K562 (cell line): Measurements from ENCODE around the gene NDUFAF5. TPM values are rescaled to one million over a fixed set of nuclear protein-coding genes. Genes with fewer than 3 reads are reported as not detected.

Experiments
- ATAC-seq: fragments of 200-7000 bp; cut with Tn5 transposase; 3 replicates; pipeline ENCODE4 v1.9.1; 2020; ENCODE audit warnings: moderate library complexity
- BruUV-seq: library from RNA; stranded (reverse); fragments of 400-500 nt; replicated peaks from 2 replicates; lab custom pipeline; 2021; lab: Mats Ljungman, UMichigan
- CTCF ChIA-PET: fragments of 300-600 bp; formaldehyde crosslinking; extraction: SDS; loops from one replicate; lab custom pipeline; 2021; ENCODE audit warnings: low intra/inter-chr PET ratio; lab: Yijun Ruan, JAX
- POLR2A ChIA-PET: fragments of 300-600, 350-650 bp; sonication (Branson Sonifier 250); formaldehyde crosslinking; extraction: SDS; loops from one replicate; lab custom pipeline; 2021; ENCODE audit warnings: antibody characterized with exemption, inconsistent platforms; lab: Yijun Ruan, JAX
- DNase-seq, 4 experiments: peaks; one replicate each; pipeline versions ENCODE4 v3.0.0 to v3.0.0-alpha.2; 2011 to 2018; ENCODE audit warnings: low spot score in 3 of 4, mixed read lengths in 3 of 4; ENCODE audit errors: extremely low read depth in 1 of 4
- FAIRE-seq: peaks from 2 replicates; lab custom pipeline; 2011; peaks lifted over from hg19 to GRCh38; lab: Jason Lieb, UNC
- H2AFZ ChIP-seq: 2 replicates; pipeline ENCODE4 v1.6.0; 2011; ENCODE audit warnings: low read depth, low read length, control low read depth, inconsistent platforms
- H3K27ac ChIP-seq: fragments of 200-600 bp; 3 replicates; pipeline ENCODE4 v1.8.0; 2011; ENCODE audit warnings: low read depth, mild to moderate bottlenecking, control low read depth, inconsistent platforms, low read length, moderate library complexity, mixed read lengths; ENCODE audit errors: extremely low read depth
- H3K27me3 ChIP-seq, 2 experiments: fragments of 300-600 bp in 1 of 2; 2 replicates in 1 of 2; 3 replicates in 1 of 2; pipeline versions ENCODE4 v1.6.0 to v1.8.0; 2011; ENCODE audit warnings: inconsistent platforms in 2 of 2, low read length in 2 of 2, mild to moderate bottlenecking in 1 of 2, mixed read lengths in 1 of 2, moderate library complexity in 1 of 2; ENCODE audit not compliant: control insufficient read depth in 2 of 2, insufficient read depth in 2 of 2
- H3K36me3 ChIP-seq: fragments of 300-600 bp; 3 replicates; pipeline ENCODE4 v1.8.0; 2011; ENCODE audit warnings: mild to moderate bottlenecking, low read length, inconsistent platforms; ENCODE audit not compliant: control insufficient read depth, insufficient read depth
- H3K4me1 ChIP-seq, 2 experiments: fragments of 200-600 bp in 1 of 2; replicated peaks in 1 of 2; 2 replicates in 1 of 2; 3 replicates in 1 of 2; pipeline versions ENCODE4 v1.5.1 to v1.8.0; 2011; ENCODE audit warnings: inconsistent platforms in 2 of 2, low read length in 2 of 2, mild to moderate bottlenecking in 1 of 2, mixed read lengths in 1 of 2, moderate library complexity in 1 of 2; ENCODE audit not compliant: control insufficient read depth in 2 of 2, insufficient read depth in 2 of 2
- H3K4me2 ChIP-seq: 2 replicates; pipeline ENCODE4 v1.6.1; 2011; ENCODE audit warnings: low read length, control low read depth, inconsistent platforms, mixed read lengths; ENCODE audit not compliant: insufficient read depth
- H3K4me3 ChIP-seq: fragments of 200-600 bp; sonication (generic), shearing (Covaris generic); 2 replicates; pipeline ENCODE4 v1.5.1; 2016; ENCODE audit warnings: control low read depth, inconsistent platforms
- H3K79me2 ChIP-seq: fragments of 200-600 bp; 3 replicates; pipeline ENCODE4 v1.8.0; 2011; ENCODE audit warnings: low read length, inconsistent platforms; ENCODE audit not compliant: control insufficient read depth, insufficient read depth
- H3K9ac ChIP-seq, 2 experiments: 2 replicates each; pipeline versions ENCODE4 v1.6.0 to v1.6.1; 2011; ENCODE audit warnings: low read depth in 2 of 2, low read length in 2 of 2, control low read depth in 1 of 2, inconsistent platforms in 1 of 2, mild to moderate bottlenecking in 1 of 2, mixed read lengths in 1 of 2; ENCODE audit not compliant: insufficient read depth in 1 of 2
- H3K9me1 ChIP-seq: one replicate; pipeline ENCODE4 v1.6.0; 2011; ENCODE audit warnings: inconsistent platforms, mild to moderate bottlenecking, low read length, moderate library complexity; ENCODE audit not compliant: control insufficient read depth, insufficient read depth
- H3K9me3 ChIP-seq: replicated peaks from 2 replicates; pipeline ENCODE4 v1.5.1; 2011; ENCODE audit warnings: low read depth, low read length, inconsistent platforms; ENCODE audit not compliant: control insufficient read depth, insufficient read depth
- H4K20me1 ChIP-seq: replicated peaks from 2 replicates; pipeline ENCODE4 v1.6.1; 2011; ENCODE audit warnings: low read length, inconsistent platforms, mixed read lengths; ENCODE audit not compliant: control insufficient read depth, insufficient read depth
- CBX3 ChIP-seq, 2 experiments: IDR thresholded peaks; 1 replicate in 1 of 2; 2 replicates in 1 of 2; pipeline ENCODE4 v1.6.1; 2012; ENCODE audit warnings: inconsistent platforms in 2 of 2, low read length in 2 of 2, borderline replicate concordance in 1 of 2, control low read depth in 1 of 2
- CREB3 ChIP-seq: fragments of 450-650 bp; conservative IDR thresholded peaks from 2 replicates; pipeline ENCODE4 v1.6.1; 2016; ENCODE audit warnings: missing genetic modification characterization, low read depth, mild to moderate bottlenecking, missing compliant biosample characterization, moderate library complexity
- FOXK1 ChIP-seq: sonication (generic); formaldehyde crosslinking; IDR thresholded peaks from 2 replicates; pipeline ENCODE4 v1.8.0; 2022; ENCODE audit warnings: missing genetic modification reagents, mild to moderate bottlenecking, borderline replicate concordance
- GTF2E2 ChIP-seq: fragments of 200-800 bp; sonication (Bioruptor generic); IDR thresholded peaks from 2 replicates; pipeline ENCODE4 v1.6.1; 2016; ENCODE audit warnings: missing genetic modification characterization, missing compliant biosample characterization
- HDAC1 ChIP-seq, 2 experiments: fragments of 450-650 bp; IDR thresholded peaks; 2 replicates each; pipeline ENCODE4 v1.6.1; 2016 to 2017; ENCODE audit warnings: inconsistent platforms in 1 of 2, mild to moderate bottlenecking in 1 of 2, moderate library complexity in 1 of 2
- HDAC2 ChIP-seq: fragments of 450-650 bp; IDR thresholded peaks from 2 replicates; pipeline ENCODE4 v1.6.1; 2016; ENCODE audit warnings: mild to moderate bottlenecking
- HMG20A ChIP-seq: fragments of 450-650 bp; formaldehyde crosslinking; conservative IDR thresholded peaks from 2 replicates; pipeline ENCODE4 v1.4.0; 2020; ENCODE audit warnings: mild to moderate bottlenecking, mixed read lengths
- ID3 ChIP-seq, 2 experiments: fragments of 250-450 bp in 1 of 2; fragments of 450-650 bp in 1 of 2; sonication (Bioruptor Pico) in 1 of 2; IDR thresholded peaks; 2 replicates each; pipeline versions ENCODE4 v1.6.1 to v1.8.0; 2016 to 2021; ENCODE audit warnings: mild to moderate bottlenecking in 2 of 2, moderate library complexity in 2 of 2, missing compliant biosample characterization in 1 of 2, missing genetic modification characterization in 1 of 2
- ILK ChIP-seq: fragments of 450-650 bp; IDR thresholded peaks from 2 replicates; pipeline ENCODE4 v1.6.1; 2016; ENCODE audit warnings: missing genetic modification characterization, low read depth, mild to moderate bottlenecking, missing compliant biosample characterization, moderate library complexity, borderline replicate concordance
- IRF9 ChIP-seq: fragments of 450-650 bp; IDR thresholded peaks from 2 replicates; pipeline ENCODE4 v1.6.1; 2016; ENCODE audit warnings: missing biosample characterization, missing genetic modification characterization
- KLF1 ChIP-seq: fragments of 450-650 bp; IDR thresholded peaks from 2 replicates; pipeline ENCODE4 v1.6.1; 2016; ENCODE audit warnings: missing genetic modification characterization, missing compliant biosample characterization
- NR4A1 ChIP-seq, 2 experiments: fragments of 250-450 bp in 1 of 2; fragments of 450-650 bp in 1 of 2; sonication (Bioruptor Pico) in 1 of 2; IDR thresholded peaks; 2 replicates each; pipeline versions ENCODE4 v1.4.0 to v1.6.1; 2016 to 2020; ENCODE audit warnings: mild to moderate bottlenecking in 2 of 2, missing compliant biosample characterization in 1 of 2, missing genetic modification characterization in 1 of 2, moderate library complexity in 1 of 2
- NRF1 ChIP-seq, 2 experiments: fragments of 450-650 bp; IDR thresholded peaks in 1 of 2; conservative IDR thresholded peaks in 1 of 2; 2 replicates each; pipeline ENCODE4 v1.6.1; 2014; ENCODE audit warnings: mild to moderate bottlenecking in 2 of 2
- RUNX1 ChIP-seq: sonication (generic); IDR thresholded peaks from 2 replicates; pipeline ENCODE4 v1.6.1; 2016; ENCODE audit warnings: antibody characterized with exemption, low read depth
- TRIM28 ChIP-seq: fragments of 450-650 bp; IDR thresholded peaks from 2 replicates; pipeline ENCODE4 v1.6.1; 2017
- ZBTB43 ChIP-seq: sonication (generic); formaldehyde crosslinking; IDR thresholded peaks from 2 replicates; pipeline ENCODE4 v1.8.0; 2023; ENCODE audit warnings: mild to moderate bottlenecking, missing genetic modification reagents
- WGBS: fragments of 100-300 bp; shearing (Covaris generic); methylation state at CpG from one replicate; pipeline ENCODE4 v1.1.6; 2016; ENCODE audit warnings: low coverage, mixed read lengths; ENCODE audit not compliant: insufficient coverage; ENCODE audit errors: missing lambda C conversion rate; 5-methylcytosine and 5-hydroxymethylcytosine counted together
- in situ Hi-C: fragments of 300-500 bp; cut with MboI; formaldehyde crosslinking; loops from 4 replicates; pipeline ENCODE4 v1.15.0; 2018; ENCODE audit warnings: inconsistent platforms, mixed read lengths
- intact Hi-C: fragments of 100-400 bp; cut with micrococcal nuclease; formaldehyde crosslinking; loops from 2 replicates; pipeline ENCODE4 v1.14.2; 2022
- polyA plus RNA-seq, 8 experiments: library from polyadenylated mRNA; depleted of rRNA in 4 of 8; stranded (reverse) in 5 of 8; unstranded in 3 of 8; fragments of >200 nt; fragmentation: Nextera tagmentation in 2 of 8; fragmentation: Illumina TruSeq in 1 of 8; extraction: Ambion mirVana in 2 of 8; extraction: Trizol in 1 of 8; gene quantifications; 2 replicates each; pipeline versions ENCODE4 v1.2.1 to v1.2.3, GENCODE V29; 2011 to 2014; ENCODE audit warnings: inconsistent platforms in 1 of 8, missing spikeins in 1 of 8
- total RNA-seq, 7 experiments: library from RNA; depleted of rRNA in 6 of 7; stranded (reverse); fragments of >200 nt in 6 of 7; fragmentation: Illumina TruSeq in 2 of 7; extraction: Trizol in 2 of 7; gene quantifications; 2 replicates each; pipeline versions ENCODE4 v1.2.1 to v1.2.3, GENCODE V29; 2011 to 2021; ENCODE audit warnings: low replicate concordance in 1 of 7

The NDUFAF5 gene
- total and polyA plus RNA-seq, 9 of the 15 experiments (the other 6 are each of a cell fraction or from before 2014, with no cell fraction given): 17.2 to 33.1 (median 27.3) TPM

- TF ChIP-seq ZBTB43 (CRISPR knock-in tag): no peak
- no peak for TF ChIP-seq HMG20A (CRISPR knock-in tag)
- no peak for TF ChIP-seq FOXK1 (CRISPR knock-in tag)
- peak in 1 of 2 experiments; percentile 71; a peak in 2 of 4 replicates for TF ChIP-seq HDAC1 (IDR thresholded peaks at IDR 0.05)
Observed at GRCh38 chr20:13784893-13785715, at the start of gene NDUFAF5, which contains the start of gene ESF1 (continued).

GRCh38 chr20:13735826-13736225 is 49.0 kb upstream of the NDUFAF5 start:
- ATAC-seq (no peak), DNase-seq (no peak), FAIRE-seq (no peak)
- Histone ChIP-seq H3K9me1 (no peaks in the 10 kb centered on the region), H3K4me2 (no peak overlapping the region), H3K4me3 (no peak overlapping the region), H3K9me3 (no peaks in the 10 kb centered on the region), H3K9ac (no peak overlapping the region), H3K79me2 (no peaks in the 10 kb centered on the region; the same call in 2 of the 3 replicates), H3K27me3 (no peaks in the 10 kb centered on the region), H3K36me3 (peaks cover 46% of the 10 kb centered on the region), H2AFZ (no peak overlapping the region), H3K27ac (no peak overlapping the region), H4K20me1 (no peaks in the 10 kb centered on the region), H3K4me1 (no peaks in the 10 kb centered on the region)
- no TSS peak for BruUV-seq
- in situ Hi-C loops: no loop called here
- CTCF ChIA-PET: no interaction called here
- POLR2A ChIA-PET: interaction anchor here (1.1 kb wide), 1 partner anchor 22 kb away, joined by 3 read pairs; no protein-coding TSS in a partner anchor
- 92% methylated on average over 1 of the region's 1 CpG for WGBS
- intact Hi-C loops: no loop called here
- TF ChIP-seq IRF9 (tag) (no peak), HDAC2 (no peak), RUNX1 (no peak), TRIM28 (no peak), NRF1 (conservative IDR thresholded peaks at IDR 0.05 in 1 of 2, IDR thresholded peaks at IDR 0.05 in 1 of 2) (no peak), CREB3 (tag) (no peak), NR4A1 (CRISPR knock-in tag; IDR thresholded peaks at IDR 0.05) (no peak), NR4A1 (tag; IDR thresholded peaks at IDR 0.05) (no peak), ILK (tag) (no peak), ID3 (CRISPR knock-in tag; IDR thresholded peaks at IDR 0.05) (no peak), ID3 (tag; IDR thresholded peaks at IDR 0.05) (no peak), KLF1 (tag) (no peak), CBX3 (IDR thresholded peaks at IDR 0.05; ENCODE audit: borderline replicate concordance in 1 of 2, low read length in 2 of 2) (no peak), GTF2E2 (tag) (no peak)
